ENCODE data around the gene STMP1. TPM values are rescaled to one million over a fixed set of nuclear protein-coding genes. Genes with fewer than 3 reads are reported as not detected.
A peak's percentile ranks its signal among the peaks of the same experiment; 100 is the strongest.

The STMP1 gene
- total RNA-seq, 1 donor from 2014 or later, result 46.3 TPM

- H3K4me1 Mint-ChIP-seq, result peaks cover 16% of the 10 kb centered on the region
- no peaks in the 10 kb centered on the region for H3K27me3 Mint-ChIP-seq (ENCODE audit: low read depth)
- TF ChIP-seq CTCF (IDR thresholded peaks at IDR 0.05; ENCODE audit: unreplicated experiment), result peak; percentile 85
- peaks cover 22% of the 10 kb centered on the region for H3K36me3 Mint-ChIP-seq
- H3K4me3 Mint-ChIP-seq, result no peak overlapping the region
- H3K9me3 Mint-ChIP-seq, result peaks cover 4% of the 10 kb centered on the region
- no peak for DNase-seq (ENCODE audit: low spot score in 2 of 2, unreplicated experiment in 2 of 2)
- H3K27ac Mint-ChIP-seq, result peak overlapping the region; percentile 75
Measured at GRCh38 chr7:135672560-135673359, 10.4 kb downstream of the STMP1 start.

GRCh38 chr7:135673360-135673706 lies 11.0 kb downstream of the STMP1 start:
- H3K27me3 Mint-ChIP-seq (ENCODE audit: low read depth), result no peaks in the 10 kb centered on the region
- H3K4me3 Mint-ChIP-seq, result no peak overlapping the region
- H3K9me3 Mint-ChIP-seq, result peaks cover 4% of the 10 kb centered on the region
- peak overlapping the region; percentile 60 for H3K27ac Mint-ChIP-seq
- H3K36me3 Mint-ChIP-seq, result peaks cover 16% of the 10 kb centered on the region
- DNase-seq (ENCODE audit: low spot score in 2 of 2, unreplicated experiment in 2 of 2), result no peak
- peaks cover 16% of the 10 kb centered on the region for H3K4me1 Mint-ChIP-seq
- no peak for TF ChIP-seq CTCF (IDR thresholded peaks at IDR 0.05; ENCODE audit: unreplicated experiment)

- Mint-ChIP-seq H3K4me3 (no peak overlapping the region), H3K27ac (peak overlapping the region; percentile 29), H3K27me3 (ENCODE audit: low read depth) (no peaks in the 10 kb centered on the region), H3K9me3 (no peaks in the 10 kb centered on the region), H3K4me1 (peaks cover 9% of the 10 kb centered on the region), H3K36me3 (peaks cover 15% of the 10 kb centered on the region)
- DNase-seq (ENCODE audit: low spot score in 2 of 2, unreplicated experiment in 2 of 2), result no peak
- TF ChIP-seq CTCF (IDR thresholded peaks at IDR 0.05; ENCODE audit: unreplicated experiment), result no peak
Measured at GRCh38 chr7:135678612-135679575, 16.6 kb downstream of the STMP1 start.

- H3K27ac Mint-ChIP-seq, result no peak overlapping the region
Measured at GRCh38 chr7:135681762-135682161, 19.4 kb downstream of the STMP1 start.

GRCh38 chr7:135682191-135682590 lies 19.9 kb downstream of the STMP1 start:
- Mint-ChIP-seq H3K27ac (no peak overlapping the region), H3K27me3 (ENCODE audit: low read depth) (no peaks in the 10 kb centered on the region), H3K4me3 (no peak overlapping the region), H3K9me3 (no peaks in the 10 kb centered on the region), H3K4me1 (peaks cover 16% of the 10 kb centered on the region), H3K36me3 (peaks cover 13% of the 10 kb centered on the region)
- TF ChIP-seq CTCF (IDR thresholded peaks at IDR 0.05; ENCODE audit: unreplicated experiment), result no peak
- DNase-seq (ENCODE audit: low spot score in 2 of 2, unreplicated experiment in 2 of 2), result no peak

More at GRCh38 chr7:135681762-135682161, 19.4 kb downstream of the STMP1 start:
- peaks cover 16% of the 10 kb centered on the region for H3K4me1 Mint-ChIP-seq
- no peaks in the 10 kb centered on the region for H3K9me3 Mint-ChIP-seq
- peaks cover 13% of the 10 kb centered on the region for H3K36me3 Mint-ChIP-seq
- H3K27me3 Mint-ChIP-seq (ENCODE audit: low read depth), result no peaks in the 10 kb centered on the region
- no peak for DNase-seq (ENCODE audit: low spot score in 2 of 2, unreplicated experiment in 2 of 2)
- no peak for TF ChIP-seq CTCF (IDR thresholded peaks at IDR 0.05; ENCODE audit: unreplicated experiment)
- H3K4me3 Mint-ChIP-seq, result no peak overlapping the region
